Measurements from ENCODE around the gene GRK6. TPM values are rescaled to one million over a fixed set of nuclear protein-coding genes. Genes with fewer than 3 reads are reported as not detected.

The GRK6 gene
- total and polyA plus RNA-seq, 2 experiments from 2014 or later: 13.0 to 56.8 TPM

GRCh38 chr5:177437623-177438022, 11.1 kb downstream of the GRK6 start:
- Mint-ChIP-seq H3K9me3 (peaks cover 4% of the 10 kb centered on the region; the same call in 1 of the 3 replicates), H3K36me3 (ENCODE audit: low read depth) (peaks cover 60% of the 10 kb centered on the region), H3K27me3 (ENCODE audit: insufficient read depth, low read depth, poor library complexity) (peaks cover 9% of the 10 kb centered on the region), H3K4me1 (peaks cover 9% of the 10 kb centered on the region), H3K4me3 (no peak overlapping the region; the same call in 2 of the 3 replicates), H3K27ac (no peak overlapping the region)
- H4K20me1 ChIP-seq (replicated peaks; ENCODE audit: insufficient read depth): no peaks in the 10 kb centered on the region
- peaks cover 3% of the 10 kb centered on the region; the same call in 1 of the 2 replicates for H3K36me3 ChIP-seq (ENCODE audit: insufficient read depth)
- DNase-seq (ENCODE audit: low spot score) (no peak), ATAC-seq (no peak)
- H3F3A ChIP-seq (replicated peaks; ENCODE audit: low read depth): peaks cover 7% of the 10 kb centered on the region; the same call in 1 of the 2 replicates
- H3K9me2 ChIP-seq (ENCODE audit: insufficient read depth): no peaks in the 10 kb centered on the region
- TF ChIP-seq ETS1 (IDR thresholded peaks at IDR 0.05): no peak
- no peak for TF ChIP-seq CREB1 (CRISPR knock-in tag; IDR thresholded peaks at IDR 0.05; ENCODE audit: low read depth)
- no peak for TF ChIP-seq POLR2AphosphoS5 (IDR thresholded peaks at IDR 0.05; ENCODE audit: low read depth)
- TF ChIP-seq EZH2phosphoT487 (IDR thresholded peaks at IDR 0.05; ENCODE audit: unreplicated experiment): no peak
- TF ChIP-seq ZNF331 (CRISPR knock-in tag; IDR thresholded peaks at IDR 0.05; ENCODE audit: low read depth): no peak
- no peak for TF ChIP-seq REST (IDR thresholded peaks at IDR 0.05; ENCODE audit: unreplicated experiment)
- no peak for TF ChIP-seq NANOG (IDR thresholded peaks at IDR 0.05; ENCODE audit: borderline replicate concordance)
- no peak for TF ChIP-seq EZH2 (IDR thresholded peaks at IDR 0.05; ENCODE audit: low read depth, unreplicated experiment)
- no peak for TF ChIP-seq JUNB (IDR thresholded peaks at IDR 0.05; ENCODE audit: unreplicated experiment)
- no peak for TF ChIP-seq STAT1 (IDR thresholded peaks at IDR 0.05; ENCODE audit: unreplicated experiment)
- TF ChIP-seq CTCF (conservative IDR thresholded peaks at IDR 0.05; ENCODE audit: low read depth in 2 of 2): no peak
- no peak for TF ChIP-seq ZNF462 (CRISPR knock-in tag; IDR thresholded peaks at IDR 0.05)
- H3K4me1 ChIP-seq (ENCODE audit: insufficient read depth): 0 out of 2 replicates have a peak, but pooled peaks cover 3% of the 10 kb centered on the region
- no peak overlapping the region for H3K4me2 ChIP-seq
- H3K27ac ChIP-seq (ENCODE audit: low read depth): no peak overlapping the region
- H2AFZ ChIP-seq: no peak overlapping the region
- no peaks in the 10 kb centered on the region for H3K27me3 ChIP-seq (ENCODE audit: insufficient read depth)
- no peak overlapping the region for H3K4me3 ChIP-seq
- no peaks in the 10 kb centered on the region for H3K79me2 ChIP-seq (replicated peaks; ENCODE audit: insufficient read depth)

Measured in GM23338 (cell line).